Esophagus muscularis mucosa (tissue), 4 donors: ENCODE measurements around the gene PPP2R5D.

Source experiments
- CTCF ChIP-seq, 3 experiments: fragments of 200-600 bp in 2 of 3; fragments of 450-650 bp in 1 of 3; sonication (generic) in 2 of 3; IDR thresholded peaks; one replicate each; pipeline ENCODE4 v1.5.1; 2017 to 2019; ENCODE audit warnings: antibody characterized with exemption in 3 of 3, mild to moderate bottlenecking in 2 of 3, moderate library complexity in 1 of 3
- EP300 ChIP-seq: sonication (generic); formaldehyde crosslinking; IDR thresholded peaks from one replicate; pipeline ENCODE4 v1.6.1; 2017; ENCODE audit warnings: antibody characterized with exemption
- POLR2AphosphoS5 ChIP-seq, 2 donors: sonication (generic); formaldehyde crosslinking; IDR thresholded peaks; one replicate each; pipeline ENCODE4 v1.6.1; 2017; ENCODE audit warnings: antibody characterized with exemption in 2 of 2

- TF ChIP-seq CTCF (IDR thresholded peaks at IDR 0.05) (no peak), EP300 (no peak), POLR2AphosphoS5 (IDR thresholded peaks at IDR 0.05) (peak in 1 of 2 donors; percentile 14)
Observed at GRCh38 chr6:42947950-42948349, 36.4 kb upstream of the PPP2R5D start.
